Stimulated activated CD4-positive, alpha-beta T cell treated with anti-CD3 and anti-CD28 coated beads, Interleukin-1b, Interleukin-23, amount 100 ng/mL, for 1 hour (primary cell): Measurements from ENCODE around the gene ABAT.
"Not testable (repeated sequence)": the region's sequence is repeated elsewhere in the genome, so short reads cannot be mapped to it uniquely, and the experiment has no call there.

Experiments used
- DNase-seq, 2 donors: peaks; one replicate each; pipeline ENCODE4 v3.0.0-alpha.2; 2020; ENCODE audit warnings: low read depth in 2 of 2

ABAT gene

DNA sequence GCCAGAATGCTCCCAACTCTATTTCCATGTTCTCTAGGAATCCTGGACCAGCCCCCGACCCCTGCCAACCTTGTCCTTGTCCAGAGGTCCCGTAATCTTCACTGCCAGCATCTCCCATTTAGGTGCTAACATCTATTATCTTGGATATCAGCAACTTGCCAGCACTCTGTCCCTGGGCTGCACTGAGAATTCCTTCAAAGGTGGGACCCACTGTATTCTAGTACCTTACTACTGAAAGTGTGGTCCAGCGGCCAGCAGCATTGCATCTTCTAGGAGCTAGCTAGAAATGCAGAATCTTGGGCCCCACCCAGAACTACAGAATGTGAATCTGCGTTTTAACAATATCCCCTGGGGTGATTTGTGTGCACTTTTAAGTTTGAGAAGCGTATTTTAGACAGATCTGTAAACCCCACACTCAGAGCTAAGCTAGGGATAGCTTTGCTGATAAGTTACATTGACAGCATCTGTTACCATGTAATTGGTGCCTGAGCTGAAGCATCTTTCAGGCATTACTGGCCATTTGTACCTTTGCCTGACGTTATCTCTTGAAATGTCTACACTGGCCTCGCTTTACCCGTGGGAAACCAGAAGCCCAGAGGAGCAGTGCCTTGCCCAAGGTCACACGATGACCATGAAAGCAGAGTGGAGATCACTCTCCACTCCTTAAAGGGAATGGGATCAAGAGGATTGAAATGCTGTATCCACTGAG is 8.3 kb downstream of the ABAT start:
- DNase-seq, result no peak

DNA sequence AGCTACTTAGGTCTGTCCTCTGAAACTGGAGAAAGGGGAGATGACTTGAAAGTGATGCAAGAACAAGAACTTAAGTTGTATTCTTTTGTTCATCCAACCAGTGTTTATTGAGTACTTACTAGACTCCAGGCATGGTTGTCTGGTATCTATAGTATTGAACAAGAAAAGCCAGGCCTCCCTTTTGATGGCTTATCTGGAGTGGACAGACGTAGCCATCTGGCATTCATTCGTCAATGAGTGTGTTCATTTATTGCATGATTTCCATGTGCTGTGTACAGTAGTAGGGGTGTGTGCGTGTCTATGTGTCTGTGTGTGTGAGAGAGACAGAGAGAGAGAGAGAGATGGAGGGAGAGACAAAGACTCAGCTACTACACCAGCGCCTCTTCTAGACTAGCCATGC is 9.2 kb downstream of the ABAT start:
- no peak for DNase-seq

DNA sequence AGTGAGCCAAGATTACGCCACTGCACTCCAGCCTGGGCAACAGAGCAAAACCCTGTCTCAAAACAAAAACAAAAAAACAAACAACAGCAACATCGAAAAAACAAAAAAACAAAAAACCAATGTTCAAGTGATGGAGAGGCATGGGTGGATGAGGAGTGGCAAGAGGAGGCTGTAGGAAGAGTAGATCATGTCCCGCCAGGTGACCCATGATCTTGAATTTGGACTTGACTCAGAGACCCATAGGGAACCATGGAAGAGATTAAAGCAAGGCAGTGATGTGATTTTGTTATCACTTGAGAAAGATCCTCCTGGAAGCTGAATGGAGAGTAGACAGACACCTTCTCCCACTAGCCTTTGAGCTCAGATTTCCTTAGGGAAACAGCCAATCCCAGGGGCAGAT is 11.2 kb downstream of the ABAT start:
- DNase-seq, result no peak

DNA sequence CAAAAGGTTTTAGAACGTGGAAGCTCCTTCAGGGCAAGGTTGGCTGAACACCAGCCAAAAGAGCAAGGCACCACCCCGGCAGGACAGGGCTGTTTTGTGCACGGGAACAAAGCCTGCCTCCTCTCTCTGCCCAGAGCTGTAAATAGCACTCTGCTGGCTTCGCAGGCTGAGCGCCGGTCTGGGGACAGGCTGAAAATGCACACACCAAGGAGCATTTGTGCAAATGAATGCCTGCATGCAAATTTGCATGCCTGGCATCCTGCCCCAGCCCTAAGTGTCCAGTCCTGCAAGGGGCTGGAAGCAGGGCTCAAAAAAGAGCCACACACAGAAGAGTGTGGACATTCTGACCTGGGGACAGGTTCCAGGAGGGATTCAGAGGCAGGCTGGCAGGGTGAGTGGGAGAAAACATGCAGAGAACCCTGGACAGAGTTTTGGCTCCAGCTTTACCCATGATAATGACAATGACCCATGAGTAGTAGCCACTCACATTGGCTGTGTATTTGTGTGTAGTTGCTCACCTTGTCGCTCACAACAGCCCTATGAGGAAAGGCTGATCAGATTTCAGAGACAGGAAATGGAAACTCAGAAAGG is 11.7 kb downstream of the ABAT start:
- DNase-seq, result no peak

- DNase-seq, result no peak
Measured at GRCh38 chr16:8686879-8687278, 12.5 kb downstream of the ABAT start.

DNA sequence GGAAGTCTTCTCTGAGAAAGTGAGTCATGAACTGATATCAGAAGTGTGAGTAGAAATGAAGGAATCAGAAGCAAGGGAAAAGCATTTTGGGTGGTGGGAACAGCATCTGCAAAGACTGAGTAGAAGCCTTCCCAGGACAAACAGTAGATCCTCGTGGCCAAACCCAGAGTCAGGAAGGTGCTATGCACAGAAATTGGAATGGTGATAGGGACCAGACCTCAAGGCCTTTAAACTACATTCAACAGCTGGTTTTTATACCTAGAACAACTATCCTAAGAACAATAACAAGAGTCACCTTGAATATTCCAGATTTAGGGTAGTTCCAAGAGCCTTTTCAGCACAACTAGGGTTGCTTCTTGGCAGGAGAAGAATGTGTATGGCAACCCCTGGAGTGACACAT is 15.3 kb downstream of the ABAT start:
- no peak for DNase-seq

DNA sequence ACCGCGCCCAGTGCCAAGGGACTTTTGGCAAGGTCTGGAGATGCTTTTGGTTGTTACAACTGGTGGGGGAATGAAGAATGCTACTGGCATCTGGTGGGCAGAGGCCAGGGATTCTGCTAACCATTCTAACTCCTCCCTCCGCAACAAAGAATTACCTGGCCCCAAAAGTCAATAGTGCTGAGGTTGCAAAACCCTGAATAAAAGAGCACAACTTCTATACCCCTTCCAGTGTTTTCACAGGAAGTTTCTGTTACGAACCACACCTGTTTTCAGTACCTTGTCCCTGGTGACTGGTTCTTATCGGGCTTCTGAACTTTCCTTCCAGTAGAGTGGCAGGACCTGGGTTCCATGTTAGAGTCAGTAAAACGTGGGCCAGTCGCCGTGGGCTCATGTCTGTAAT is 17.3 kb downstream of the ABAT start:
- DNase-seq, result no peak

- no peak for DNase-seq
Measured at GRCh38 chr16:8694795-8695728, 20.6 kb downstream of the ABAT start.

GRCh38 chr16:8696880-8697279 is 22.5 kb downstream of the ABAT start:
- DNase-seq, result no peak

GRCh38 chr16:8697965-8698364 is 23.5 kb downstream of the ABAT start:
- DNase-seq, result no peak

DNA sequence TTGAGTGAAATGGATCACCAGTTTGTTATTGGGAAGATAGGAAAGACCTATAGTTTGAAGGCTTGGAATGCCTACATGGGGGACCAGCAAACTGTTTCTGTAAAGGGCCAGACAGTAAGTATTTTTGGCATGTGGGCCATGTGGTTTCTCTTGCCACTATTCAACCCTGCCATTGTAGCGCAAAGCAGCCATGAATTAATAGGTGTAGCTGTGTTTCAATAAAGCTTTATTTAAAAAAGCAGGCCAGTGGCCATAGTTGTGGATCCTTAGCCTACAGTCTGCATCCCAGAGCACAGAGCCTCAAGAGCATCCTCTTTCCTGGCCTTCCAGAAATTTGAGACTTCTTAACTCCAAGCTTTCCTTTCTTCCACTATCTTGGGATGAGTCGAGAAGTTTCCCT is 29.3 kb downstream of the ABAT start:
- no peak for DNase-seq

DNA sequence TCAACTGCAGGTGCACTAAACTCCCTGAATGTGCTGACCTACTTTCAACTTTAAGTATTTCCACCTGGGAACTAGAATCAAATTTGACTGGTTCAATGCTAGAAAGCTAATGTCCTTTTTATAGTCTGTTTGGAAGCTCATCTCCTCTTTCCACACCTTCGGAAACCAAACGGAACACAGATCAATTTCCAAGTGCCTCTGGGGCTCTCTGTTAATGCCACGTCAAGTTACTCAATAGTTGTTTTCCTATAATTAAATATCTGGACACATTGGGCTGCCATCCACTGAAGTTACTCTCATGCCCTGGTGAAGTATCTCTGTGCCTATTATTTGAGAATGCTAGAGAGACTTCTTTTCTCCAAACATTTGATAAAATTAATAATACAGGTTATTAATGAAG is 29.7 kb downstream of the ABAT start:
- no peak for DNase-seq

GRCh38 chr16:8705100-8705822 is 30.8 kb downstream of the ABAT start:
- DNase-seq, result not testable (repeated sequence)

DNA sequence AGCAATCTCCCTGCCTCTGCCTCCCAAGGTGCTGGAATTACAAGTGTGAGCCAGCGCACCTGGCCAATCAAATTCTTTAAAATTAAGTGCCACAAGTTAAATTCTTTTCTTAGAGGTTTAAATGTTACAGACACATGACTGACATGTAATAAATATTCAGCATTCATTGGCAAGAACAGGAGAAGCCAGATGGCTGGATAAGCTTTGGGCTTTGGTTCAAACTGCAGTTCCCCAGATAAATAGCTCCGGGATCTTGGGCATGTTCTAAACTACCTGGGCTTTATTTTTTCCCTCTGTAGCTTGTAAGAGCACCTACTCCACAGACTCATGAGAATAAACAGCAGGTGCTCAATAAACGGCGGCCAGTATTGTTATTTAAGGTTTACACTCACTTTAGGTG is 34.1 kb downstream of the ABAT start:
- no peak for DNase-seq

DNA sequence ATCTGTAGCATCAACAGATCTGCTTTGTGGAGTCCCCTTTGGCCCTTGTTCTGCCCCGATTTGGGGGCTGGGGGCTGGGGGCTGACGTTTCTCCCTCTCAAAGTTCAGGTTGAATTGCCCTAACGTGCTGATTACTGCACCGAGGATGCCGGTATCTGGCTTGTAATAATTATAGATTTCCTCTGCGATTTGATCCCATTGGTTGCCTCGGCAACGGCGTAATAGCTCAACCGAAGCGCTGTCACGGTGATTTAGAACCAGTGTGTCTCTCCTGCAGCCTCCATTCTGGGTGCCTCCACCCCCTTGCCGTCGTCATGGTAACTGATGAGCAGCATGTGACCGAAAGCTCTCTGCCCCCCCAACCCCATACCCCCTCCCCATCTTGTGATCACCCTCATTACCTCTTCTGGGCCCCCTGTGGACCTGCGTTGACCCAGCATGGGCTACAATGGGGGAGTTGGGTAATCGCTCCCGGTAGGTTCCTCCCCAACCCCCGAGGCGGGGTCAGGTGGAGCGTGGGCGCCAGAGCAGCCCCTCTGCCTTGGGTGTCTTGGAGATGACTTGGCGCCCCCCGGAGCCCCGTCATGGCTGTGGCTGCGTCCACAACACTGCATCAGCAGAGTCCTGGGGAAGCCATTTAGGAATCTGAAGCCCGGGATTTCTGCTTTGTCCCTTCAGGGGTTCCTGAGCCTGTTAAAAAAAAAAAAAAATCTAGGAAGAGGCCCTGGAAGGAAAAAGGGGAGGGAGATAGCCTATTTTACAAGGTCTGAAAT is 38.4 kb downstream of the ABAT start:
- no peak for DNase-seq

GRCh38 chr16:8713635-8714172 is 39.3 kb downstream of the ABAT start:
- DNase-seq, result no peak

- no peak for DNase-seq
Measured at GRCh38 chr16:8714174-8714573, 39.8 kb downstream of the ABAT start.

- DNase-seq, result no peak
Measured at GRCh38 chr16:8714807-8715206, 40.4 kb downstream of the ABAT start.

DNA sequence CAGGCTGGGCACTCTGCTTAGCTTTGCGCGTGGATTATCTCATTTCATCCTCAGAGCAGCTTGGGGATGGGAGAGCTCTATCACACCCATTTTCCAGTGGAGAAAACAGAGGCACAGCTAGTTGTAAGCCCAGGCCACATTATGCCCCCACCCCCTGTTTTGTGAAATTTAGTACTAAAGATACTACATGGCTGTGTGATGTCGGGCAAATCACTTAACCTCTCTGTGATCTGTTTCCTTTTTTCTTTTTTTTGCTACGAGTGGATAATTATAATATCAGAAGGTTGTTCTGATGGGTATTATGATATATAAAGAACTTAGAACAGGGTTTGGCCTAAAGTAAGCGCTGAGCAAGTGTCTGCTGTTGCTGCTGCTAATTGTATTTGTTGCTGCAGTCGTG is 41.6 kb downstream of the ABAT start:
- no peak for DNase-seq

DNA sequence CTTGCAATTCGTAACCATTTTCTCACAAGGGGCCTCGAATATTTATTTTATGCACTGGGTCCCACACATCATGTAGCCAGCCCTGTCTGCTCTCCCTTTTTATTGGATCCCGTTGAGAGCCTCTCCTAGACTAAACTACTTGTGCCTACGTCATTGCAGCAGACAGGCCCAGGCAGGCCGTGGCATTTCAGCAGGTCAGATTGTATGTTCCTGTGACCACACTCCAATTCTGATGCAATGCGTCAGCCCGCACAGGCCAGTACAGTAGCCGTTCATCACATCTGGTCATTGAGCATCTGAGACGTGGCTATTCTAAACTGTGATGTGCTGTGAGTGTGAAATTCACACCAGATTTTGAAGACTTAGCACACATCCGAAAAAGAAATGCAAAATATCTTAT is 42.2 kb downstream of the ABAT start:
- DNase-seq, result no peak

DNA sequence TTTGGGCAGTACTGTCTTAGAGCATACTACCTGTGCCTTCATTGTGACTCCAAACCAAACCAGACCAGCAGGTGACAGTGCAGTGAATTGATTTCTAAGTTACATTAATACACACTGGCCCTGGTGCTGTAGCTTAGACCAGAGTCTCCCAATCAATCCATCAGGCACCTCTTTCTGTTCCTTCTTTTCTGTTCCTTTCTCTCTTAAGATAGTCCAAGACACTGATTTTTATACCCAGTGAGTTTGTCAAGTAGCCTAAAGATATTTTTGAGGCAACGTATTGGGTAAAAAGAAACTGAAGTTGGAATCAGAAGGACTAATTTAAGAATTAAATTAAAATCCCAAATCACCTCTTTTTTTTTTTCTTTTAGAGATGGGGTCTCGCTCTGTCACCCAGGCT is 43.1 kb downstream of the ABAT start:
- no peak for DNase-seq
